Mucosa of descending colon (tissue), 3 donors: ENCODE data around the gene SMKR1. TPM values are rescaled to one million over a fixed set of nuclear protein-coding genes. Genes with fewer than 3 reads are reported as not detected.

Experiments used
- ATAC-seq: fragments of 200-7000 bp; cut with Tn5 transposase; one replicate; pipeline ENCODE4 v1.9.1; 2020; ENCODE audit warnings: mild to moderate bottlenecking, moderate library complexity
- DNase-seq, 3 donors: peaks; one replicate each; pipeline ENCODE4 v3.0.0-alpha.2; 2020
- H3K36me3 ChIP-seq: fragments of 200-600 bp; one replicate; pipeline ENCODE4 v1.8.0; 2021; ENCODE audit warnings: low read depth, mild to moderate bottlenecking
- H3K4me1 ChIP-seq: fragments of 200-600 bp; one replicate; pipeline ENCODE4 v1.8.0; 2021; ENCODE audit warnings: low read depth, mild to moderate bottlenecking
- H3K4me3 ChIP-seq: fragments of 200-600 bp; one replicate; pipeline ENCODE4 v1.8.0; 2021; ENCODE audit warnings: mild to moderate bottlenecking
- H3K9me3 ChIP-seq: fragments of 200-600 bp; one replicate; pipeline ENCODE4 v1.8.0; 2021; ENCODE audit warnings: mild to moderate bottlenecking
- CTCF ChIP-seq: fragments of 200-600 bp; IDR thresholded peaks from one replicate; pipeline ENCODE4 v1.8.0; 2022; ENCODE audit warnings: antibody characterized with exemption, mild to moderate bottlenecking
- intact Hi-C, 2 donors: fragments of 100-400 bp; cut with DNase I in 1 of 2; cut with micrococcal nuclease in 1 of 2; formaldehyde crosslinking; loops; one replicate each; pipeline versions ENCODE4 v1.11.0 to v1.11.1; 2022; cut with DNase I, micrococcal nuclease
- long read RNA-seq, 2 donors: library from polyadenylated mRNA; unstranded; transcript quantifications; one replicate each; pipeline ENCODE4 v2.0.0, GENCODE V29; 2019 to 2021
- total RNA-seq, 3 donors: library from RNA; stranded (reverse); fragmentation: NEBNext Ultra II Directional in 2 of 3; extraction: Animal tissue kit (Norgen Biotek cat#: 25700) in 2 of 3; gene quantifications; one replicate each; pipeline versions ENCODE4 v1.2.1 to v1.2.4, GENCODE V29; 2021 to 2023
- donor health status: DM: no; HTN: no; CAD: no; lungs with moderate emphysema.
- donor health status: DM: no; HTN: no; CAD: no.
- donor health status: DM: no; HTN: yes; CAD: no.

The SMKR1 gene
- not detected for total RNA-seq
- long read RNA-seq, donor 1, result 0 reads
- long read RNA-seq, donor 2, result 0 reads

- Histone ChIP-seq H3K36me3 (no peaks in the 10 kb centered on the region), H3K4me1 (peaks cover 12% of the 10 kb centered on the region), H3K9me3 (no peaks in the 10 kb centered on the region), H3K4me3 (no peak within 1 kb of the TSS)
- no peak for TF ChIP-seq CTCF
- peak; percentile 97 for ATAC-seq
- peak; percentile 77 to 93 (median 90) for DNase-seq
- intact Hi-C loops, result no loop called here
Observed at GRCh38 chr7:129501760-129502707, at the start of gene SMKR1. SMKR1 (plus strand) TSS chr7:129502531; CDS start chr7:129502825, 294 bp downstream.

- no peak for TF ChIP-seq CTCF
- DNase-seq (no peak), ATAC-seq (no peak)
- Histone ChIP-seq H3K4me1 (no peaks in the 10 kb centered on the region), H3K4me3 (no peak overlapping the region), H3K36me3 (no peaks in the 10 kb centered on the region), H3K9me3 (peaks cover 6% of the 10 kb centered on the region)
- intact Hi-C loops, result no loop called here
Observed at GRCh38 chr7:129452589-129453231, 49.6 kb upstream of the SMKR1 start.

- H3K36me3 ChIP-seq, result no peaks in the 10 kb centered on the region
- peaks cover under 1% of the 10 kb centered on the region for H3K9me3 ChIP-seq
- H3K4me1 ChIP-seq, result no peaks in the 10 kb centered on the region
- no peak for TF ChIP-seq CTCF
- intact Hi-C loops, result no loop called here
- no peak overlapping the region for H3K4me3 ChIP-seq
- no peak for ATAC-seq
- DNase-seq, result no peak
Observed at GRCh38 chr7:129453510-129454248, 48.7 kb upstream of the SMKR1 start.

- no peaks in the 10 kb centered on the region for H3K9me3 ChIP-seq
- H3K4me1 ChIP-seq, result no peaks in the 10 kb centered on the region
- no peak for TF ChIP-seq CTCF
- DNase-seq (no peak), ATAC-seq (no peak)
- H3K4me3 ChIP-seq, result no peak overlapping the region
- intact Hi-C loops, result no loop called here
- H3K36me3 ChIP-seq, result no peaks in the 10 kb centered on the region
Observed at GRCh38 chr7:129454249-129454551, 48.1 kb upstream of the SMKR1 start.

- TF ChIP-seq CTCF, result no peak
- Histone ChIP-seq H3K9me3 (no peaks in the 10 kb centered on the region), H3K4me1 (no peaks in the 10 kb centered on the region), H3K4me3 (no peak overlapping the region), H3K36me3 (no peaks in the 10 kb centered on the region)
- DNase-seq (no peak), ATAC-seq (no peak)
- intact Hi-C loops, result no loop called here
Observed at GRCh38 chr7:129456421-129456820, 45.9 kb upstream of the SMKR1 start.
